Naive thymus-derived CD4-positive, alpha-beta T cell (primary cell): ENCODE data around the gene ICAM5. TPM values are rescaled to one million over a fixed set of nuclear protein-coding genes. Genes with fewer than 3 reads are reported as not detected.

Experiments
- ATAC-seq: fragments of 150-1000 bp; cut with Tn5 transposase; 2 replicates; pipeline ENCODE4 v1.10.0; 2021; ENCODE audit warnings: mild to moderate bottlenecking, moderate library complexity
- CTCF ChIA-PET: fragments of 350-600 bp; sonication (Branson Sonifier 250); formaldehyde crosslinking; loops from one replicate; lab custom pipeline; 2021; ENCODE audit warnings: antibody characterized with exemption; lab: Charles Lee
- POLR2A ChIA-PET: fragments of 350-600 bp; sonication (Branson Sonifier 250); formaldehyde crosslinking; loops from one replicate; lab custom pipeline; 2021; ENCODE audit warnings: antibody characterized with exemption, inconsistent platforms; lab: Charles Lee
- DNase-seq, 9 donors: peaks; one replicate each; pipeline versions ENCODE4 v3.0.0 to v3.0.0-alpha.2; 2020 to 2022; ENCODE audit warnings: mixed read lengths in 1 of 9
- H3K27ac ChIP-seq: one replicate; pipeline ENCODE4 v1.7.0; 2013; ENCODE audit warnings: mild to moderate bottlenecking, low read depth, low read length, moderate library complexity
- H3K27me3 ChIP-seq, 2 donors: one replicate each; pipeline ENCODE4 v1.7.0; 2013; ENCODE audit warnings: low read length in 2 of 2, mild to moderate bottlenecking in 2 of 2, moderate library complexity in 2 of 2; ENCODE audit not compliant: control insufficient read depth in 2 of 2, insufficient read depth in 2 of 2
- H3K36me3 ChIP-seq, 3 experiments: 1 replicate in 2 of 3; 2 replicates in 1 of 3; pipeline ENCODE4 v1.7.0; 2013; ENCODE audit warnings: low read length in 3 of 3, mild to moderate bottlenecking in 3 of 3, moderate library complexity in 1 of 3; ENCODE audit not compliant: insufficient read depth in 3 of 3, control insufficient read depth in 2 of 3
- H3K4me1 ChIP-seq, 2 donors: one replicate each; pipeline ENCODE4 v1.7.0; 2013; ENCODE audit warnings: low read length in 2 of 2, mild to moderate bottlenecking in 2 of 2, moderate library complexity in 1 of 2; ENCODE audit not compliant: control insufficient read depth in 2 of 2, insufficient read depth in 2 of 2
- H3K4me3 ChIP-seq: 2 replicates; pipeline ENCODE4 v1.7.0; 2013; ENCODE audit warnings: mild to moderate bottlenecking, low read length
- H3K9me3 ChIP-seq, 3 experiments: 1 replicate in 2 of 3; 2 replicates in 1 of 3; pipeline ENCODE4 v1.7.0; 2013; ENCODE audit warnings: low read length in 3 of 3; ENCODE audit not compliant: control insufficient read depth in 2 of 3
- H3K27ac Mint-ChIP-seq, 9 donors: one replicate each; pipeline ENCODE4 v1.8.0; 2020 to 2022; ENCODE audit warnings: mixed read lengths in 9 of 9, mild to moderate bottlenecking in 8 of 9, moderate library complexity in 5 of 9, inconsistent platforms in 2 of 9
- H3K27me3 Mint-ChIP-seq, 5 donors: one replicate each; pipeline ENCODE4 v1.8.0; 2021 to 2022; ENCODE audit warnings: mixed read lengths in 5 of 5, mild to moderate bottlenecking in 1 of 5
- H3K36me3 Mint-ChIP-seq, 5 donors: one replicate each; pipeline ENCODE4 v1.8.0; 2020 to 2022; ENCODE audit warnings: mixed read lengths in 5 of 5, mild to moderate bottlenecking in 3 of 5, inconsistent platforms in 1 of 5
- H3K4me1 Mint-ChIP-seq, 7 donors: one replicate each; pipeline ENCODE4 v1.8.0; 2020 to 2022; ENCODE audit warnings: mixed read lengths in 7 of 7, mild to moderate bottlenecking in 3 of 7, inconsistent platforms in 1 of 7
- H3K4me3 Mint-ChIP-seq, 10 donors: one replicate each; pipeline ENCODE4 v1.8.0; 2020 to 2022; ENCODE audit warnings: mild to moderate bottlenecking in 10 of 10, mixed read lengths in 10 of 10, moderate library complexity in 6 of 10, inconsistent platforms in 2 of 10
- H3K9me3 Mint-ChIP-seq, 11 donors: one replicate each; pipeline ENCODE4 v1.8.0; 2020 to 2022; ENCODE audit warnings: mixed read lengths in 11 of 11, mild to moderate bottlenecking in 4 of 11, inconsistent platforms in 1 of 11, moderate library complexity in 1 of 11
- intact Hi-C, 2 donors: fragments of 100-400 bp; cut with micrococcal nuclease; formaldehyde crosslinking; loops; one replicate each; pipeline ENCODE4 v1.15.1; 2023
- polyA plus RNA-seq, 2 donors: library from polyadenylated mRNA; unstranded; fragments of 300-500 nt; fragmentation: Illumina TruSeq; gene quantifications; one replicate each; pipeline ENCODE4 v1.2.3, GENCODE V29; 2021
- total RNA-seq, 6 experiments: library from RNA in 5 of 6; stranded (reverse) in 5 of 6; gene quantifications; 1 replicate in 5 of 6; 2 replicates in 1 of 6; pipeline ENCODE4 v1.2.3 and lab custom pipeline; 2021 to 2026

The ICAM5 gene
- total and polyA plus RNA-seq, 7 experiments from 2014 or later, result 0.46 to 2.4 (median 0.48) TPM; not detected in 4

GRCh38 chr19:10290876-10291553, 1.3 kb downstream of the ICAM5 start:
- Histone ChIP-seq H3K9me3 (no peaks in the 10 kb centered on the region), H3K4me3 (peak overlapping the region; percentile 57), H3K27me3 (peaks cover 8 to 58% of the 10 kb centered on the region in 2 donors), H3K4me1 (peaks cover 61 to 77% of the 10 kb centered on the region in 2 donors), H3K27ac (no peak overlapping the region), H3K36me3 (no peaks in the 10 kb centered on the region)
- Mint-ChIP-seq H3K36me3 (peaks cover 0 to 17% (median under 1%) of the 10 kb centered on the region in 5 donors), H3K9me3 (peaks cover 0 to 4% (median 0%) of the 10 kb centered on the region in 11 donors), H3K4me3 (peak overlapping the region; percentile 59 to 87 (median 81)), H3K4me1 (peaks cover 49 to 82% (median 72%) of the 10 kb centered on the region in 7 donors), H3K27me3 (peaks cover 43 to 78% (median 52%) of the 10 kb centered on the region in 5 donors), H3K27ac (peak overlapping the region in 2 of 9 donors; percentile 22 to 69)
- ChIA-PET CTCF (interaction anchor here (1.0 to 1.5 kb wide), 2 partner anchors 24 to 98 kb away, joined by 3 to 5 read pairs; no protein-coding TSS in a partner anchor), POLR2A (interaction anchor here (0.6 to 5.3 kb wide), 2 partner anchors 11 to 20 kb away, joined by 6 to 28 read pairs; partner anchors contain the start of gene ICAM1)
- DNase-seq (peak in 5 of 9 donors; percentile 34 to 68 (median 39)), ATAC-seq (peak; percentile 25)
- intact Hi-C loops, result loop anchor here in 1 of 2 donors (5.0 kb wide), 1 partner anchor 221 kb away; no protein-coding TSS in a partner anchor

DNA sequence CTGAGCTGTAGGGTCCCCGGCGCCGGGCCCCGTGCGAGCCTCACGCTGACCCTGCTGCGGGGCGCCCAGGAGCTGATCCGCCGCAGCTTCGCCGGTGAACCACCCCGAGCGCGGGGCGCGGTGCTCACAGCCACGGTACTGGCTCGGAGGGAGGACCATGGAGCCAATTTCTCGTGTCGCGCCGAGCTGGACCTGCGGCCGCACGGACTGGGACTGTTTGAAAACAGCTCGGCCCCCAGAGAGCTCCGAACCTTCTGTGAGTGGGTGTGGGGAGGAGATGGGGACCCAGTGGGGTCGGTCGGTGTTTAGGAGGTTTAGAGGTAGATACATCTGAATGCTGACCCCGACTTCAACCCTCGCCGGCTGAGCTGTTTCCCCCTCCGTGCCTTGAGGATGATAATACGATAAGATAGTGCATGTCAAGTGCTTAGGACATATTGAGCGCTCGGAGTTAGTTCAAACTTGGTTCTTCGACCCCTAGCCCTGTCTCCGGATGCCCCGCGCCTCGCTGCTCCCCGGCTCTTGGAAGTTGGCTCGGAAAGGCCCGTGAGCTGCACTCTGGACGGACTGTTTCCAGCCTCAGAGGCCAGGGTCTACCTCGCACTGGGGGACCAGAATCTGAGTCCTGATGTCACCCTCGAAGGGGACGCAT, 1.9 kb downstream of the ICAM5 start:
- H3K9me3 Mint-ChIP-seq, result peaks cover 0 to 4% (median 0%) of the 10 kb centered on the region in 11 donors
- ChIA-PET POLR2A (interaction anchor here (0.6 to 5.3 kb wide), 2 partner anchors 12 to 21 kb away, joined by 6 to 28 read pairs; partner anchors contain the start of gene ICAM1), CTCF (interaction anchor here (1.5 kb wide), 2 partner anchors 22 to 97 kb away, joined by 5 read pairs; no protein-coding TSS in a partner anchor)
- peak overlapping the region in 3 of 9 donors; percentile 34 to 80 (median 48) for H3K27ac Mint-ChIP-seq
- DNase-seq (peak in 2 of 9 donors; percentile 23 to 29), ATAC-seq (no peak)
- peaks cover 43 to 79% (median 52%) of the 10 kb centered on the region in 5 donors for H3K27me3 Mint-ChIP-seq
- no peaks in the 10 kb centered on the region for H3K9me3 ChIP-seq
- H3K27me3 ChIP-seq, result peaks cover 8 to 58% of the 10 kb centered on the region in 2 donors
- H3K27ac ChIP-seq, result no peak overlapping the region
- H3K4me1 ChIP-seq, result peaks cover 62 to 73% of the 10 kb centered on the region in 2 donors
- peak overlapping the region; percentile 54 for H3K4me3 ChIP-seq
- intact Hi-C loops, result loop anchor here in 1 of 2 donors (5.0 kb wide), 1 partner anchor 221 kb away; no protein-coding TSS in a partner anchor
- peaks cover 44 to 75% (median 66%) of the 10 kb centered on the region in 7 donors for H3K4me1 Mint-ChIP-seq
- peaks cover 0 to 12% (median 0%) of the 10 kb centered on the region in 5 donors for H3K36me3 Mint-ChIP-seq
- H3K36me3 ChIP-seq, result no peaks in the 10 kb centered on the region
- H3K4me3 Mint-ChIP-seq, result peak overlapping the region; percentile 70 to 87 (median 81)

DNA sequence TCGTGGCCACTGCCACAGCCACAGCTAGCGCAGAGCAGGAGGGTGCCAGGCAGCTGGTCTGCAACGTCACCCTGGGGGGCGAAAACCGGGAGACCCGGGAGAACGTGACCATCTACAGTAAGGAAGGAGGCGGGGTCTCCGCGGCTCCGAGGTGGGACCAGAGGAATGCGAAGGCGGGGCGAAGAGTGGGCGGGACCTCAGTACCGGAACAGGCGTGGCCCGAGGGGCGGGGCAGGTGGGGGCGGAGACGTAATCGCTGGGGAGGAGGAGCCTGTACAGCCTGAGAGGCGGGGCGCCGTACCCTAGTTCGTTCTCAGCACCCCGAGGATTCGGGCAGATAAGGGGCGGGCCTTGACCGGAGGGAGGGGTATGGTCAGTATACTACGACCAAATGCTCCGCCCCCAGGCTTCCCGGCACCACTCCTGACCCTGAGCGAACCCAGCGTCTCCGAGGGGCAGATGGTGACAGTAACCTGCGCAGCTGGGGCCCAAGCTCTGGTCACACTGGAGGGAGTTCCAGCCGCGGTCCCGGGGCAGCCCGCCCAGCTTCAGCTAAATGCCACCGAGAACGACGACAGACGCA, 2.5 kb downstream of the ICAM5 start:
- H3K27me3 Mint-ChIP-seq, result peaks cover 43 to 81% (median 52%) of the 10 kb centered on the region in 5 donors
- H3K27ac Mint-ChIP-seq, result peak overlapping the region in 4 of 9 donors; percentile 34 to 88 (median 68)
- Histone ChIP-seq H3K27me3 (peaks cover 8 to 55% of the 10 kb centered on the region in 2 donors), H3K4me3 (peak overlapping the region; percentile 54), H3K27ac (no peak overlapping the region), H3K36me3 (no peaks in the 10 kb centered on the region), H3K4me1 (peaks cover 62 to 66% of the 10 kb centered on the region in 2 donors), H3K9me3 (no peaks in the 10 kb centered on the region)
- peaks cover 44 to 71% (median 60%) of the 10 kb centered on the region in 7 donors for H3K4me1 Mint-ChIP-seq
- intact Hi-C loops, result loop anchor here in 1 of 2 donors (5.0 kb wide), 1 partner anchor 220 kb away; no protein-coding TSS in a partner anchor
- peak in 8 of 9 donors; percentile 49 to 85 (median 54) for DNase-seq
- H3K36me3 Mint-ChIP-seq, result peaks cover 0 to 12% (median 0%) of the 10 kb centered on the region in 5 donors
- peak overlapping the region; percentile 70 to 87 (median 80) for H3K4me3 Mint-ChIP-seq
- ChIA-PET POLR2A (interaction anchor here (5.3 kb wide), 1 partner anchor 22 kb away, joined by 28 read pairs; the partner anchor contains the start of gene ICAM1), CTCF (interaction anchor here (1.5 kb wide), 2 partner anchors 23 to 96 kb away, joined by 5 read pairs; no protein-coding TSS in a partner anchor)
- peak; percentile 74 for ATAC-seq
- H3K9me3 Mint-ChIP-seq, result peaks cover 0 to 4% (median 0%) of the 10 kb centered on the region in 11 donors

DNA sequence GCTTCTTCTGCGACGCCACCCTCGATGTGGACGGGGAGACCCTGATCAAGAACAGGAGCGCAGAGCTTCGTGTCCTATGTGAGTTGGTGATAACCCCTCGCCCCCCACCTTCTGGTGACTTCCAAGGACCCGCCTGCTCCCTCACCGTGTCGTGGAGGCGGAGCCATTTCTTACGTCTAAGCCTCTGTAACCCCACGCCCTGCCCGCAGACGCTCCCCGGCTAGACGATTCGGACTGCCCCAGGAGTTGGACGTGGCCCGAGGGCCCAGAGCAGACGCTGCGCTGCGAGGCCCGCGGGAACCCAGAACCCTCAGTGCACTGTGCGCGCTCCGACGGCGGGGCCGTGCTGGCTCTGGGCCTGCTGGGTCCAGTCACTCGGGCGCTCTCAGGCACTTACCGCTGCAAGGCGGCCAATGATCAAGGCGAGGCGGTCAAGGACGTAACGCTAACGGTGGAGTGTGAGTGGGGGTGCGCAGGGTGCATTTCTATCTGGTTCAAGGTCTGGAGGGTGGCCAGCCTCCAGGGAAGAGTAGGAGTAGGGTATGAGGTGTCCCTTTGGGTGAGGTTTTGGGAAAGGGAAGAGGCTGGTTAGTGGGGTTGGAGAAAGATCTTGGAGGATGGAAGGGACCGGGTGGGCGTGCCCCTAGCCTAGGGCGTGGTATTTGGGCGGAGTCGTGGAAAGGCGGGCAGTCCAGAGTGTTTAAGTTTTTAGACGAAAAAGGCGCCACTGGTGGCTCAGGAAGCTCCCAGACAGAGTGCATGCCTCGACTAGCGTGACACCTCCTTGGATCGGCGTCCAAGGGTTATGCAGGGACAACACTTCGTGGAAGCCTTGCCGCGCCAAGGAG, 3.3 kb downstream of the ICAM5 start:
- ChIA-PET POLR2A (interaction anchor here (5.3 kb wide), 1 partner anchor 22 kb away, joined by 28 read pairs; the partner anchor contains the start of gene ICAM1), CTCF (interaction anchor here (1.5 kb wide), 2 partner anchors 24 to 96 kb away, joined by 5 read pairs; no protein-coding TSS in a partner anchor)
- peaks cover 58 to 61% of the 10 kb centered on the region in 2 donors for H3K4me1 ChIP-seq
- H3K9me3 ChIP-seq, result no peaks in the 10 kb centered on the region
- Mint-ChIP-seq H3K36me3 (peaks cover 0 to 9% (median 0%) of the 10 kb centered on the region in 5 donors), H3K27me3 (peaks cover 40 to 75% (median 48%) of the 10 kb centered on the region in 5 donors), H3K4me3 (peak overlapping the region; percentile 34 to 87 (median 80)), H3K27ac (peak overlapping the region in 4 of 9 donors; percentile 45 to 88 (median 82)), H3K4me1 (peaks cover 41 to 64% (median 52%) of the 10 kb centered on the region in 7 donors), H3K9me3 (peaks cover 0 to 4% (median 0%) of the 10 kb centered on the region in 11 donors)
- H3K4me3 ChIP-seq, result peak overlapping the region; percentile 54
- ATAC-seq, result no peak
- no peaks in the 10 kb centered on the region for H3K36me3 ChIP-seq
- peak in 2 of 9 donors; percentile 11 to 29 for DNase-seq
- H3K27ac ChIP-seq, result no peak overlapping the region
- peaks cover 8 to 49% of the 10 kb centered on the region in 2 donors for H3K27me3 ChIP-seq
- intact Hi-C loops, result loop anchor here in 1 of 2 donors (5.0 kb wide), 1 partner anchor 219 kb away; no protein-coding TSS in a partner anchor

DNA sequence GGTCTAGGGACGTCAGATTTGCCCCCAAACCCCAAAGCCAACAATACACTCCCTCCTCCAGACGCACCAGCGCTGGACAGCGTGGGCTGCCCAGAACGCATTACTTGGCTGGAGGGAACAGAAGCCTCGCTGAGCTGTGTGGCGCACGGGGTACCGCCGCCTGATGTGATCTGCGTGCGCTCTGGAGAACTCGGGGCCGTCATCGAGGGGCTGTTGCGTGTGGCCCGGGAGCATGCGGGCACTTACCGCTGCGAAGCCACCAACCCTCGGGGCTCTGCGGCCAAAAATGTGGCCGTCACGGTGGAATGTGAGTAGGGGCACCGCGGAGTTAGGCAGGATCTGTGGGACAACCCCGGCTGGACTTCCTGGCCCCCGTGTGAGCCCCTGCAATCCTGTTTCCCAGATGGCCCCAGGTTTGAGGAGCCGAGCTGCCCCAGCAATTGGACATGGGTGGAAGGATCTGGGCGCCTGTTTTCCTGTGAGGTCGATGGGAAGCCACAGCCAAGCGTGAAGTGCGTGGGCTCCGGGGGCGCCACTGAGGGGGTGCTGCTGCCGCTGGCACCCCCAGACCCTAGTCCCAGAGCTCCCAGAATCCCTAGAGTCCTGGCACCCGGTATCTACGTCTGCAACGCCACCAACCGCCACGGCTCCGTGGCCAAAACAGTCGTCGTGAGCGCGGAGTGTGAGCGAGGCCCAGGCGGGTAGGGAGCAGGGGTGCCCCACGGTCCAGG, 4.0 kb downstream of the ICAM5 start:
- peak overlapping the region in 3 of 9 donors; percentile 45 to 88 (median 87) for H3K27ac Mint-ChIP-seq

More for the DNA sequence above, 4.0 kb downstream of the ICAM5 start:
- no peaks in the 10 kb centered on the region for H3K36me3 ChIP-seq
- CTCF ChIA-PET, result no interaction called here
- no peak overlapping the region for H3K4me3 ChIP-seq
- H3K27me3 ChIP-seq, result peaks cover 3 to 44% of the 10 kb centered on the region in 2 donors
- POLR2A ChIA-PET, result no interaction called here
- no peak overlapping the region for H3K27ac ChIP-seq
- Mint-ChIP-seq H3K4me1 (peaks cover 35 to 58% (median 46%) of the 10 kb centered on the region in 7 donors), H3K9me3 (peaks cover 0 to 4% (median 0%) of the 10 kb centered on the region in 11 donors), H3K27me3 (peaks cover 34 to 69% (median 43%) of the 10 kb centered on the region in 5 donors), H3K36me3 (peaks cover 0 to 9% (median 0%) of the 10 kb centered on the region in 5 donors), H3K4me3 (peak overlapping the region in 8 of 10 donors; percentile 33 to 87 (median 78))
- peaks cover 53 to 56% of the 10 kb centered on the region in 2 donors for H3K4me1 ChIP-seq
- no peak for ATAC-seq
- DNase-seq, result no peak
- intact Hi-C loops, result loop anchor here in 1 of 2 donors (5.0 kb wide), 1 partner anchor 218 kb away; no protein-coding TSS in a partner anchor
- H3K9me3 ChIP-seq, result no peaks in the 10 kb centered on the region
